Ishikawa (cell line): ENCODE measurements around the gene ZFR.

Experiments used
- CEBPB ChIP-seq: IDR thresholded peaks from 2 replicates; pipeline ENCODE4 v1.6.1; 2012
- EP300 ChIP-seq: IDR thresholded peaks from 2 replicates; pipeline ENCODE4 v1.6.1; 2012; ENCODE audit warnings: borderline replicate concordance
- RAD21 ChIP-seq: IDR thresholded peaks from 2 replicates; pipeline ENCODE4 v1.6.1; 2012; ENCODE audit warnings: low read depth
- TAF1 ChIP-seq: IDR thresholded peaks from 2 replicates; pipeline ENCODE4 v1.6.1; 2012; ENCODE audit warnings: low read depth, mild to moderate bottlenecking

- no peak for TF ChIP-seq TAF1
- TF ChIP-seq CEBPB = no peak
- TF ChIP-seq RAD21 = no peak
- no peak for TF ChIP-seq EP300
Measured at GRCh38 chr5:32436553-32437242, 7.8 kb downstream of the ZFR start.
